ENCODE measurements around the gene OR8J1.

- TF ChIP-seq CTCF (IDR thresholded peaks at IDR 0.05) (no peak), EP300 (IDR thresholded peaks at IDR 0.05) (no peak), POLR2A (IDR thresholded peaks at IDR 0.05) (no peak)
These were observed 42.0 kb downstream of the OR8J1 start for GRCh38 chr11:56396047-56396446.
